Measurements from ENCODE around the gene TBATA. TPM values are rescaled to one million over a fixed set of nuclear protein-coding genes. Genes with fewer than 3 reads are reported as not detected.

Gene TBATA
- total RNA-seq, 1 donor from 2014 or later: not detected

DNA sequence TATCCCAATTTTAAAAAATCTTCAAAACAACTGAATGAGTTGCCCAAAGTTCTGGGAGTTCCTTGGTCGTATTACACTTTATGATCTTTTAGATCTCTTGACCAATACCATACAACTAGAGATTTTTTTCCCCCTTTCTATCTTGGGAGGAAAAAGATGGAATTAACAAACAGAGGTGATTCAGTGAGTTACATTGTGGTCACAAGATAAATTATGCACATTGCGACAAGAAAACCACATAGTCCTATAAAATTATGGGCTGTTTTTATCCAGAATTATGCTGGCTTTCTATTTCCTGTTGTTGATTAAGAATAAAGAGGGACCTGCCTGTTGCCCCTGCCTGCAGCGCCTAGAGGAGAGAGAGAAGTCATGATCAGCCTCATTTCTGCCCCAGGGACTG is 22.4 kb upstream of the TBATA start:
- no peak for DNase-seq

DNA sequence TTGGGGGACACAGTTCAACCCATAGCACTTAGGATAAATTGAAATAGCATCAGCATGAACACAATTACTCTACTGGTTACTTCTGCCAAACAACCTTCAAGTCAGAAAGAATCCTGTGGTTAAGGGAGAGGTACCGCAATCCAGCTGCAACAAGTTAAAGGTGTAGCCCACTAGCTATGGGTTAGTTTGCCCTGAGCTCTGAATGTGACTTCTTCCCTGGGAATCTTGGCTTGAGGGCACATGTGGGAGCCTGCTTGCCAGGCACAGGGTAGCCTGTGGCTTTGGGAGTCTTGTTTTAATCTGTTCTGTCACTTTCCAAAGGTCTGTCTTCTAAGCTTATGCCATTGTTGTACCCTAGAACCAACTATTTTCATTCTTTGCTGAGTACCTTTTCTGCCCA is 21.7 kb upstream of the TBATA start:
- no peak for DNase-seq

- no peak for DNase-seq
Measured at GRCh38 chr10:70805619-70806215, 20.5 kb upstream of the TBATA start.

DNA sequence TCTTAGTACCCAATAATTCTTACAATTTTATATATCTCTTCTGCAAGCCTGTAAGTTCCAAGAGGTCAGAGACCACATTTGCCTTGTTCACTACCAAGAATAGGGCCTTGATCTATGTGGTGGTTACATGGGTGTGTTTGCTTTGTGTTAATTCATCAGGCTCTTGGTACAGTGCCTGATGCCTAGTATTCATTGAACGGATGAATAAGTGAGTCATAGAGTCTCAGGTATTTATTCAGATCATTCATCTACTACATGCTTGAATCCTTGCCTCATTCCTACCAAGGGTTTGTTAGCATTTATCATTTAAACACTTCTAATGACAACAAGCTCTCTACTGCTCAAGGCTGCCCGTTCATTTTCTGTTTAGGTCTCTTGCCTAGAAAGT is 19.2 kb upstream of the TBATA start:
- DNase-seq: no peak

GRCh38 chr10:70803775-70804420 is 18.7 kb upstream of the TBATA start:
- peak; percentile 19 for DNase-seq

GRCh38 chr10:70801854-70802253 is 16.7 kb upstream of the TBATA start:
- no peak for DNase-seq

DNA sequence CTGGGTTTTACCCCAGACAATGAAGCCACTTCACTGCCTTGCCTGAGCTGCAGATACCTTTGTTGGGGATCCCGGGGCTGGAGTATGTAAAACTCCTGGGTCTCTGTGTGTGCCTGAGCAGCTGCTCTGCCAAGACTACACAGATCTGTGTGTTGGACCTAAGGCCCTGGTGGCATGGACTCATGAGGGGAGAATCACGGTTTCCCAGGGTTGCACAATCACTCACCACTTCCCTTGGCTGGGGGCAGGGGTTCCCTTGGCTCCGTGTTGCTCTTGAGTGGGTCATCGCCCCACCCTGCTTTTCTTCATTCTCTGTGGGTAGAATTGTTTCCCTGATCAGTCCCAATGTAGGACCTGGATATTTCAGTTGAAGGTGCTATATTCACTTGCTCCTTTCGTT is 13.9 kb upstream of the TBATA start:
- no peak for DNase-seq

- DNase-seq: no peak
Measured at GRCh38 chr10:70797840-70798239, 12.7 kb upstream of the TBATA start.

DNA sequence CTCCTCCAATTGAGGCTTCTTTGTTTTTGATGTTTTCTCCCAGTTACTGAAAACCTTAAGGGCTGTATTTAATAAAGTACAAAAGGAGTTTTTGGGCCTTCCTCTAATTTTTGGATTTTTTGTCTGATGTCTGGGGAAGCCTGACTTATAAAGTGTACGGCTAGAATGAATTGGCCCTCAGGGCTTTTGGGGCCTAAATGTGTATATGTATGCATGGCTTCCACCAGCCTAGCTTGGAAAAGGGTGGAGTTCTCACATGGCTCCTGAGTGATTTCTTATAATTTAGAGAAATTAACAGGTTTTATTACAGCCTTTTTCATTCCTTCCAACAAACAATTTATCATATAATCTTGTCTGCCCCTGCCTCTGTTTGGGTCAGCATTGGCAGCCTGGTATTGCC is 10.4 kb upstream of the TBATA start:
- no peak for DNase-seq

GRCh38 chr10:70791386-70792039 is 6.3 kb upstream of the TBATA start:
- no peak for DNase-seq

DNA sequence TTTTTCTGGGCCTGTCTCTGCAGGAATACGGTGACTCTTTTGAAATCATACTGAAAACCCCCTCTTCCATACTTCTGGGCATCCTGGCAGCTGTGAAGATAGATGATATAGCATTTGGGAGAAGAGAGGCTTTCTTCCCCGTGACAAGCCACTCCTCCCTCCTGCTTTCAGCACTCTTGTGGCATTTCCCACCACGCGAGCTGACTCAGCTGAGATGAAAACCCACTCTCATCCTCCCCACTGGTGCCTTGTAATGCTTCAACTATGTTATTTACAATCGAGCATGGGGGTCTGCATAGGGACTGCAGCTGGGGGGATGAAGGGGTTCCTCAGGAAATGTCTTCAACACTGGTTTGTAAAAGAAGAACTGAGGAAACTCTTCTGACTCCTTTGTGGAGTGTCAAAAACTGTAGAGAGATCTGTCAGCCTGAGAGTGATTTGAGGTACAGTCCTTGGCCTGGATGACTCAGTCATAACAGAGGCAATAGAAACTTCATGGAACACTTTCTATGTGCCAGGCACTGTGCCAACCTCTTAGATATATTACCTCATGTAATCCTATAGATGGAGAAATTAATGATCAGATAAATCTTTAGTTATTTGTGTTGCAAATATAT is 1.7 kb upstream of the TBATA start:
- DNase-seq: no peak

GRCh38 chr10:70784471-70784870 is 706 bp downstream of the TBATA start:
- DNase-seq: no peak

- no peak for DNase-seq
Measured at GRCh38 chr10:70784016-70784415, 1.2 kb downstream of the TBATA start.

- DNase-seq: no peak
Measured at GRCh38 chr10:70782746-70783680, 2.2 kb downstream of the TBATA start.

DNA sequence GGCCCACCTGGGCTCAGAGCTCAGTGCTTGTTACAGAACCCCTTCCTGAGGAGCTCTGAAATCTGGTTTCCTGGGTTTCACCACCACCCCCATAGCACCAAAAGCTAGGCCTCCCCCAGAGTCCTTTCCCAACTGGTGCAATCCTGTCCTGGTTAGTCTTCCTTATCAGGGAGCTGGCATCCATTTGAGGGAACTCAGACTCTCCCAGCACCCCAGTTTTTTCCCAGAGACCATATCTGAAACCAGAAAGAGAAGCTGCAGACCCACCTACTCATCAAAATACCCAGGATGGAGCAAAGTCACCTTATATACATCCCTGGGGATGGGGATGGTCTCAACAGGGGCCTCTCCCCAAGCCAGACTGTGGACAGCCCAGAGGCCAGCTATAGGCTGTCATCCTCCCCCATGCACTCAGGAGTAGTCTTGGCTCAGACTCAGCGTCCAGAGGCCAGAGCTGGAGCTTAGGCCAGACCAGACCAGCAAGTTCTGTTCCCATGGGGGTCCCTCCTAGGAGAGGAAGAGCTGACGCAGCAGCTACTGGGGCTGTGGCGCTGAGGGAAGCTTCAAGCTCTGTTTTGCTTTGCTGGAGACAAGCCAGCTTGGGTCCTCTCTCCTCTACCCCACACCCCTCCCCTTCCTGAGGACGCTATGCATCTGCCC is 3.0 kb downstream of the TBATA start:
- no peak for DNase-seq

- DNase-seq: no peak
Measured at GRCh38 chr10:70781461-70782051, 3.6 kb downstream of the TBATA start.

- no peak for DNase-seq
Measured at GRCh38 chr10:70780772-70781171, 4.4 kb downstream of the TBATA start.

DNA sequence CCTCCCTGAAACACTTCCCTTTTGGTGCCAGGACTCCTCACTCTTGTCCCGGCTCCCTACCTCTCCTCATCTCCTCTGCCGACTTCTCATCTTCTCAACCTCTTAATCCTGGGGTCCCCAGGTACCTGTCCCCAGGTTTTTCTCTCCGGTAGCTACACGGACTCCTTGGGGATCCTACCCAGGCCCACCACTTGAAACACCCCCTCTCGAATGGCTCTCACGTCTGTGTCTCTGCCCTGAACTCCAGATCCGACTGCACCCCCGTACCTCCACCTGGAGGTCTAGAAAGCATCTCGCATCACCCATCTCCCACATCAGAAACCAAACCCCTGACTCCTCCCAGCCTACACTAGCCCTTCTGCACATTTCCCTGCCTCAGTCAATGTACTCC is 4.8 kb downstream of the TBATA start:
- no peak for DNase-seq

GRCh38 chr10:70779511-70780369 is 5.4 kb downstream of the TBATA start:
- DNase-seq: peak; percentile 19

DNA sequence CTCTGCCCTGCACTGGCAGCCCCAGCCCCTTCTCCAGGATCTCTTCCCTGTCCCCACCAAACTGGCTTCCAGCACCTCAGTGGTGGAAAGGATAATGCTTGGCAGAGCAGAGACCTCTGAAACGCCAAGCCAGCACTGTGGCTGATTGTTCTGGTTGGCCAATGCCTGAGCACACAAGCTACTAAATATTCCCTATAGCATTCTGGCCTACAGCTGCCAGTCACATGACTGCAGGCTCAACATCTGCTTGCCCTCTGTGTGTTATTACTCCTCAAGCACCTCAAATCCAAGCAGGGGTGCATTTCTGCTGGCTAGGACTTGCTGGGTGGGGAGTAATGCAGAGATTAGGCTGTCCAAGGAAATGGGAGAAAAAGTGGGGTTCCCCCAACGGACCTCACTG is 6.1 kb downstream of the TBATA start:
- DNase-seq: peak; percentile 64
